ENCODE results near the gene GUCY1B1. TPM values are rescaled to one million over a fixed set of nuclear protein-coding genes. Genes with fewer than 3 reads are reported as not detected.

GUCY1B1 gene
- polyA plus RNA-seq, 3 donors = 77.1 to 80.9 (median 77.3) TPM

DNA sequence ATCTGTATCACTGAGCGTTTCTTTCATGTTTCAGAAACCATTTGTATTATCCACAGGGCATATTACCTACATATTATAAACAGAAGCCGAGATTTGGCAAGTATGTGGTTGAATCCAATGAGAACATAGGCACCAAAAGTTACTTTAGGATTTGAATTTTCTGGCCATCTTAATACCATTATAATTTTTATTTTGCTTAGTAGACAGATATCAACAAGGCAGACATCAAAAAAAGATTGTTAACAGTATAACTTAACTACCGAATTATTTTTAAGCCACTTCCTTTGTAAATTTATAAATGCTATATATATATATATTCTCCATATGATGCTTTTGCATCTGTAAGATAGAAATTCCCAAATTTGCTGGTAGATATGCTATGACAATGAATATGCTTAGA, 2.2 kb downstream of the GUCY1B1 start:
- DNase-seq (ENCODE audit: low read depth in 3 of 3, low spot score in 2 of 3) = no peak

DNA sequence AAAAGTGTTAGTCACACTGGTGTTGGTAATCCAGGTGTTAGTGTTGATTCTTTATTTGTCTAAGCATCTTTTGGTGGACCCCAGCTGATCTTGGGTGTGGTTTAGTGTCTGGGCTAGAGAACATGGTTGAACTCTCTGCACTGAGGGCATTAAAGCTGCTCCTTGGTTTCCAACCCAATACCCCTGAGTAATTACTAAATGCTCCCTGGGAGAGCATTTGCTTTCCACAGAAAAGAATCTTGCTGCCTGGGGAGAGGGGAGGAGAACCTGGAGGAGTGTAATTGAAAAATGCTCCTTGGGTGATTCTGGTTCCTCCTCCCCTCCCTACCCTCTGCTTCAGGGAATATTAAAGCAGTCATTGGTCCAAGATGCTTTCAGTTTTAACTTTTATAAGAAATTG, 3.1 kb downstream of the GUCY1B1 start:
- DNase-seq (ENCODE audit: low read depth in 3 of 3, low spot score in 2 of 3) = no peak

DNA sequence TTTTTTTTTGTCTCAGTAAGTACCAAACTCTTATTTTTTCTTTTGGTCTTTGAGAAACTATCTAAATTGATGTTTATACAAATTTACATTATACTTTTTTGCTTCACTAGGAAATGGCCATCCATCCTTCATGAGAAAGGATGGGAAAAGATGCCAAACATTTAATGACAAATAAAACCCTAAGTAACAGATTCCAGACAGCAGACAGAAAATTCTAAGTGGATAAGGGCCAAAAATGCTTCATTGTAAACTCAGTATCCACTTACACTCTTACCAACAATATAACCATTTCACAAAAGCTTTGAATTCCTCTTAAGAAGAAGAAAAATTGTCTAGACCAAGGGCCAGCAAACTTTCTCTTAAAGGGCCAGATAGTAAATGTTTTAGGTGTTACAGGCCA, 3.5 kb downstream of the GUCY1B1 start:
- DNase-seq (ENCODE audit: low read depth in 3 of 3, low spot score in 2 of 3) = no peak

DNA sequence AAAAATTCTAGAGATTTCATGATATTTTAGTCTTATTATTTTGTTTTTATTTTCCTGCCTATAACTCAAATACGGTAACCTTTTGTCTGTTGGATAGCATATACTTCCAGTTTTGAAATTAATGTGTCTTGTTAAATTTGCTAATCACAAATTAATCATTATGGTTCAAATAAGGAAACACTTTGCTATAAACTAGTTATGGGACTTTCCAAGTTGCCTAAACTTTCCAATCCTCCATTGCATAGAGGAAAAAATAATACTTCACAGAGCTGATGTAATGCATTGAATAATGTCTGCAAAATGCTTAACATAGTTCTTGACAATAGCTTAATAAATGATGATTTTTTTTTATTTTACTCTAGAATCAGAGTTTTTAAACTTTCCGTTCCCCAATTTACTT, 4.7 kb downstream of the GUCY1B1 start:
- no peak for DNase-seq (ENCODE audit: low read depth in 3 of 3, low spot score in 2 of 3)

DNA sequence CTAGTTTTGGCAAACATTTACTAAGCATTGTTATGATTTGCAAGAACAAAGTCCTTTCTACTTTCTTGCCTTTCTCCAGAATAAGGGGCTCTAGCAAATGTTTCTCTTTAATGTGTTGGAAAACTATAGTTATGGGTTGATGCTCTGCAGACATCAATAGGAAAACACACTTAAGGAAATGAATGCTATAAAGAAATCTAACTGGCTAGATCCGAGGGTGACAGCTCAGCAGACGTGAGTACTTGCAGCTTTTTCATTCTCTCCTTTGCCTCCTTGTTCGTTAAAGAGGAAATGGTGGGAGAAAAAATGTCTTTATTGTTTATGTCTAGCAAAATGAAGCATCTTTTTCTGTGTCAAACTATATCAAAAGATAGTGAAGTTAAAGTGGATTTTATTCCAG, 6.3 kb downstream of the GUCY1B1 start:
- no peak for DNase-seq (ENCODE audit: low read depth in 3 of 3, low spot score in 2 of 3)

DNA sequence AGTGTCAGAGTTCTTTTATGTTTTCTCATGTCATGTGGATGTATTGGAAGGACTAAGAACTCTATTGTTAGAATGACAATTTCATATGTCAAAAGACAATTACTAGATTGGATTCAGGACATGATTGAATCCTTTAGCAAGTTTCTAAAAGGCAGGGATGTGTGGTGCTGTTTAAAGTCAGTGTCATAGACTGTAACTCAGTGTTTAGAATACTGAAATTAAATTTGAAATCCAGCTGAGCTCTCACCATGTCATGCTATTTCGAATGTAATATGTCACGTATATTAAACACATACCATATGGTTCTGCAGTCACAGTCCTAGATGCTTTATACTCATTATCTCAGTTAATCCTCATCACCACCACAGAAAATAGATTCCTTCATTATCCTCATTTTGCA, 7.8 kb downstream of the GUCY1B1 start:
- DNase-seq (ENCODE audit: low read depth in 3 of 3, low spot score in 2 of 3) = no peak

DNA sequence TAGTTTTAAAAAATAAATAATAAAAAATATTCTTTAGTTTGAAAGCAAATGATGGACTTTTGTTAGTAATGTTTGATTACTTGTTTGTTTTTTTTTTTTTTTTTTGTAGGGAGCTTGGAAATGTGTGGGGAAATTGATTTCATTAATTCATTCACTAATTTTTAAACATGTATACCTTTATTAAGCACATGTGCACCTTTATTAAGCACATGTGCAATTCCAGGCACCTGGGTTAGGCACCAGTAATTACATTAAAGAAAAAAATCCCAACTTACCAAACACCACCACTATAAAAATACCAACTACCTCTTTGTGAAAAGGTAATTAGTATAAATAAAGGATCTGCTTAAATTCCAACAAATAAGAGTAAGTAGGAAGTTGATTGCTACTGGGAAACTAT, 9.5 kb downstream of the GUCY1B1 start:
- DNase-seq (ENCODE audit: low read depth in 3 of 3, low spot score in 2 of 3) = no peak

DNA sequence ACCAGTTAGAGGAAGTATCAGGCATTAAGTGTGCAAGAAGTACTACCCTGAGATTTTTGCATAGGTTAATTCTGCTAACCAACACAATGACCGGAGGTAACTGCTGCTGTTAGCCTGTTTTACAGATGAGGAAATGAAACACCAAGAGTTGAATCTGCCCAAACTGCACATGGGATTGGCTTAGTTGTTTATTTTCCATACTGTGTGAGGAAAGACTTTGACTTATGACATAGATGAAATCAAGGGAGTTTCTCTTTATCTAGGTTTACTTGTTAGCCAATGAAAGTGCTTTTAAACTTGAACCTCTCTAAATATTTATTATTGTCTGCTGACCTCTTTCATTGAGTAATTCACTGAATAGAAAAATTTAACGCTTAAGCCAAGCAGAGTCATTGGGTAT, 10.3 kb downstream of the GUCY1B1 start:
- DNase-seq (ENCODE audit: low read depth in 3 of 3, low spot score in 2 of 3) = no peak

DNA sequence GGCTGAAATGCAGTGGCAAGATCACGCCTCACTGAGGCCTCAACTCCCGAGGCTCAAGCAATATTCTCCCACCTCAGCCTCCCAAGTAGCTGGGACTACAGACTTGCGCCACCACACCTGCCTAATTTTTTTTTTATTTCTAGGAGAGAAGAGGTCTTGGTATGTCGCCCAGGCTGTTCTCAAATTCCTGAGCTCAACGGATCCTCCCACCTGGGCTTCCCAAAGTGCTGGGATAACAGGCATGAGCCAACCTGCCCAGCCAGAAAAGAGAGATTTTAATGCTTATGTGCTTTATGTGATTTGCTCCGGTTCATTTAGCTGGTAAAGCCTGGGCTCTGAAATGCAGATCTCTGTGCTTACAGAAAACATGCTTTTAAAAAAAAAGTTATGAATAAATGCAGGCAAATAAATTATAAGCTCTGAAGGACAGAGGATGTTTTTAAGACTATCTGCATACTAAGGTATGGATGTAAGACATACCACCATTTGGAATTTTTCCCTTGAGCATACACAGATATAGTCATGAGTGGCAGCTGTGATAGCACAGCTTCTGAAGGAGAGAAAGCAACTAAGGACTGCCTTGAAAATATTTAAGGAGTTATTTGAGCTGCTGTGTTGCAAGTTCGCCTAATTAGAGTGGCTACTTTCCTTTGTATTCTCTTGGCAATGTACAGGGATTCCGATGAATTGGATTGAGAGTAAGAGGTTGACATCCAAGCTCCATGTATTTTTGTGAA, 13.8 kb downstream of the GUCY1B1 start:
- no peak for DNase-seq (ENCODE audit: low read depth in 3 of 3, low spot score in 2 of 3)

DNA sequence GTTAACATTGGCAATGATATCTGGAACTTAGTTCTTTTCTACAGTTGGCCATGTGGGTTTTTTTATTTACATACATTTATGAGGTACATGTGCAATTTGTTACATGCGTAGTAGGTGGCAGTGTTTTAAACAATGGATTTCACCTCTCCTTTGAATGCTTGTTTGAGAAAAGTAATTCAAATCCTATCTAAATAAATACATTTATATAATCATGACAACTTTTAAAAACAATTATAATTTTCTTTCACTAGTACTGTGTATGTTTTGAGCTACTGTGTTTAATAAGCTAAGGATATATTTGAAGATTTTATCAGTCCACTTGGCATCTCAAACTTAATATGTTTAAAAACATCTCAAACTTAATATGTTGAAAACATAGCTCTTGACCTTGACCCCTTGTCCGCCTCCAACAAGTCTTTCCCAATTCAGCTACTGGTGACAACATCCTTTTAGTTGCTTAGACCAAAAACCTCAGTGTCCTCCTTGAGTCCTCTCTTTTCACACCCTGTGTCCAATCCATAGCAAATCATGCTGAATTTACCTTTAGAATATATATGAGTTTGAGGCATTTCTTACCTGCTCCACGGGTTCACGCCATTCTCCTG, 14.5 kb downstream of the GUCY1B1 start:
- no peak for DNase-seq (ENCODE audit: low read depth in 3 of 3, low spot score in 2 of 3)

DNA sequence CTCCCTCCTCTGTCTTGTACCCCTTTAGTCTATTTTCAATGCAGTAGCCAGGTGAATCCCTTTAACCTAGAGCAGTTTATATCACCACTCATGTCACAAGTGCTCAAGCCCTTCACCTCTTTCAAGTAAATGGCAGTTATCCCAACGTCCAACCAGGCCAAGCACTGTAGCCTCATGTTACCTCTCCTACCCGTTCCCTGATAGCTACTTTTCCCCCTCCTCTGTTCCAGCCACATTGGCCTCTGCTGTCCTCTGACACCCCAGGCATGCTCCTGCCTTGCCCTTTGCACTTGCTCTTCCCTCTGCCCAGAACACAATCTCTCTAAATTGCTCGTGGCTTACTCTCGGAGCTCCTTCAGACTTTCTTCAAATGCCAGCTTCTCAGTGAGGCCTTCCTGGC, 15.2 kb downstream of the GUCY1B1 start:
- no peak for DNase-seq (ENCODE audit: low read depth in 3 of 3, low spot score in 2 of 3)

DNA sequence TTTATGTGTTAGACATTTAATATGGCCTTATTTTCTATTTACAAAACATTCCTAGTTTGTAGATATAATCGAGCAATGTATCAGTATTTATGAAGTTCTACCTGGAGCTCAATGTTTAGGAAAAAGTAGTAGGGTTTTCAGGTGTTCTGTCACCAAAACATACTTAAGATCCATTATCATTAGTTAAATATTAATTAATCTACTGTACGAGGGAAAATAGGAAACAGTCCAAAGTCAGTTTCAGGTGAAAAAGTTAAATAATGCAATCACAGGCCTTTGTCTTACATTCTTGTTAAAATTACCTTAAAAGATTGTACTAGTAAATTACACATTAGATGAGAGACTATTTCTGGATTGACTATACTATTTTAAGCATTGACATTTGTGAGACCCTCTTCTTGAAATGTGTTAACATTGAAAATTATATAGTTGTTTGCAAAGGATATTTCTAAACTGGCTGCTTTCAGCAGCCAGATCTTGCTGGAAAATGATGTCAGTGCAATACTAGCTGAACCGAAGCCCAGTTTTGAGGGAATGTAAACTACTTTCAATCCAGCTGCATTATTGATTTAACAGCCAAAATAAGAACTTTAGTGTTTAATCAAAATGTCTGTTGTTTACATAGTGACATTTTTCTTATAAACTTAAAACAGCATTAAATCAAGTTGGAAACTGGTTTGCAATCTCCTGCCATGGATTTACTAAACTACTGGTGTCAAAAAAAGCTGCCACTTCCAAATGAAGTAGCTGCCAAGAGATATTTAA, 19.3 kb downstream of the GUCY1B1 start:
- no peak for DNase-seq (ENCODE audit: low read depth in 3 of 3, low spot score in 2 of 3)

DNA sequence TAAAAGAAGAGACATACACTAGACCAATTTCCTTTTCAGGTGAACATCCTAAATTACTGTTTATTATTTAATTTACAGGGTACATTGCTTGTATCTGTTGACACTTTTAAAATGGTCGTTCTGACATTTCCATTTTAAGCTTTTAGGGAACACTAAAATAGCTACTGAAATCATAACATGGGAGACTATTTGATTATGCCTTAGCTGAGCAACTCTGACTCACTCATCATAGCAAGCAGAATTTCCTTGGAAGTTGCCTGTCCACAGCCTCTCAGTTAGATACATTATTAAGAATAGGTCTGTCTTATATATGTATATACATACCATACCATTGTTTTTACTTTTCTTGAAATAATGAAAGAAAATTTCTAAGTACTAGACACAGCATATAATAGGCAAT, 22.0 kb downstream of the GUCY1B1 start:
- no peak for DNase-seq (ENCODE audit: low read depth in 3 of 3, low spot score in 2 of 3)

DNA sequence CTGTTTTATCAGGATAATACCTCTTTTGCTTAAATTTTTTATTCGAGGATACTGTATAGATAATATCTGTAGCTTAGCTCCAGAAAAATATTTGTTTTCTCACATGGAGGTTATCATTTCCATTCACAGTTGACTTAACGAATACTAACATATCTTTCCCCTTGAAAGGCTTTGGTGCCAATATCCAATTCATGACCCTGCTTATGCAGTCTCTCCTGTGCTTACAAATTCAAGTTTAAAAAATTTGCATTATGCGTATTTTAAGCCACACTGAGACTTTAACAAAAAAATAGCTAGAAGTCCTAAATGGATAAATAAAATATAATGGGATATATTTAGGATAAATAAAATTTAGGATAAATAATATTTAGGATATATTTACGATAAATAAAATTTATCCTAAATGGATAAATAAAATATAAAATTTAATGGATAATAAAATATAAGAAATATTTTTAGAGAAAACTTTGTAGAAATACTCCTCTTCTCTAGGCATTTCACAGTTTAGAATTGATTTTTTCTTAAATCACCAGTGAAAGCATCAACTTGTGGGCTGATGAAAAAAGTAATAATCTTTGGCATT, 22.5 kb downstream of the GUCY1B1 start:
- no peak for DNase-seq (ENCODE audit: low read depth in 3 of 3, low spot score in 2 of 3)

DNA sequence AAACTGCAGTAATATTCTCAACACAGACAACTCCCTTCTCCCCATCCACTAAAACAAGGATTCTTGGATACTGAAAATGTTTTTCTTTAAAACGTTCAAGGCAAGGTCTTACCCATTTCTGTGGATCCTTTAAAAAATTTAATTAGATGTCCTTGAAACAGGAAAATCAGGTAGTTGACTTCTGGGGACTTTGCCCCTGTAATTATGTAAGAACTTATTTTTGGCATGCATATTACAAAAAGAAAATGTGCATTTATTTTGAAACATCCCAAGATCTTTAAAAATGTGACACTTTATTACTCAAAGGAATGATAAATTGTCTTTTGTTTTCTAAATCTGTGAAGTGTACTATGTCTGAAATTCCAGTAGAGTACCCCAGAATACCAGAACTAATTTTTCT, 25.8 kb downstream of the GUCY1B1 start:
- DNase-seq (ENCODE audit: low read depth in 3 of 3, low spot score in 2 of 3) = no peak

DNA sequence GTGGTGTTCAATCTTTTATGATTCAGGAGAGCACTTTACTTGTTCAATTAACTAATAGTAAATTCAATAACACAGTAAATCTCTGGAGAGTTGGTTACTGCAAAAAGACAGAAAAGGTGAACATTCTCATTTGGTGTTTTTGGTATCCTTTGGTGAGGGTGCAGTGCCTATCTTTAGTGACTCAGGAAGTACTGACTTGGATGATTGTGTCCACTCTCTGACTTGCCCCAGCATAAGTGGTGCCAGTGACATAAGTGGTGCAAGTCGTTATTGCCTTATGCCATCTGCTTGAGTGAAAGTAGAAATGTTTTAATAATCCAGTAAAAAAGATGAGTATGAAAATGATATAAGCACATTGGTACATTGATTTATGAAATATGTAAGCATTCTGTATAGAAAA, 27.0 kb downstream of the GUCY1B1 start:
- no peak for DNase-seq (ENCODE audit: low read depth in 3 of 3, low spot score in 2 of 3)

DNA sequence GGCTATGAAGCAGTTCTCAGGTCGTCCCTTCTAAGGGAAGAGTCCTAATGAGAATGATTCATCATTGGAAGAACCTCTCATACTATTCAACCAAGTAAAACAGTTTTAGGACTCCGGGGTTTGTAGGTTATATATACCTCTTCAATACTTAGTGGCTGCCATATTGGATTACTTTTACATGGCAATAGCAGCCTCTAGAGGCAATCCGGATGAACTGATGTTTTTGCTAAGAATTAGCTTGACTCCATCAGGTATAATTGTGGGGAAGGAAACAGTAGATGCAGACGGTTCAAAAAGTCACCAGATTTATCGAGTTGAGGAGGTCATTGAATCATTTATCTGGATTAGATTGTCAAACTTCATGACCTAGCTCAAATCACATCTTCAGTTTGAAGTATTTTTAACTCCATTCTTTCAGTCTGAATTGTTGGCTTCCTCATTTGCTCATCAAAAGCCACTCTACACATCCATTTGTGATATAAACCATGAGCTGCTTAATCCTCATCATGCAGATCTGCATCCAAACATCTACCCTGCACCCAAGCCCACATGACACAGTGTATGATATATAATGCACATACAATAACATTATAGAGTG, 28.4 kb downstream of the GUCY1B1 start:
- no peak for DNase-seq (ENCODE audit: low read depth in 3 of 3, low spot score in 2 of 3)

DNA sequence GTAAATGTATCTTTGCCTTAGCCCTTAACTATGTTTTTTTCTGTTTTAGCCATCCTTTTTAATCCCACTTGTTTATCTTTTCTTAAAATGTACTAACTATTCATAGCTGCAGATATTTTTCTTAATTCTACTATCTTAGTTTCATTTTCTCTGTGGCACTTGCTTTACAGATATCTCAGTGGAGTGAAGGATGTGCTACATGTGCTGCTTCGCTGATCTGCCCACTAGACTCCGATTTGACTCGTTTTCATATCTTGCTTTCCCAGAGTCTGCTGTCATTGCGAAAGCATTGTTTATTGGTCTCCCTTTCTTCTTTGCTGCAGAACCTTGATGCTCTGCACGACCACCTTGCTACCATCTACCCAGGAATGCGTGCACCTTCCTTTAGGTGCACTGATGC, 30.6 kb downstream of the GUCY1B1 start:
- no peak for DNase-seq (ENCODE audit: low read depth in 3 of 3, low spot score in 2 of 3)

DNA sequence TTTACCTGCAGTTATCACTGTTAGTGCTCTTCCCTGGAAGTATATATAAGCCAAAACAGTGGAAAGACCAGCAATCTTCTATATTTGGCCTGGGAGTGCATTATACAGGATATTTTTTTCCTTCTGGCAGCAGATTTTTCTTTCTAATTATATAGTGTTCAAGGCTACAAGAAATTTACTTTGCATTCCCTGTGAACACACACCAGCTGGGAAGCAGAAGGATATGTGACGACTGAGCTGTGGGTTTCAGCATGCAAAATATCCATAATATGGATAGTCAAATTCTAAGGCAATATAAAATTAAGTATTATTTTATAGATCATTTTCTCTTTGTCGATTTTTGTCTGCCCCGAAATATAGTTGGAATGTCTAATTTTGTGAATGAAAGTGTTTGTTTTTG, 31.2 kb downstream of the GUCY1B1 start:
- DNase-seq (ENCODE audit: low read depth in 3 of 3, low spot score in 2 of 3) = no peak

DNA sequence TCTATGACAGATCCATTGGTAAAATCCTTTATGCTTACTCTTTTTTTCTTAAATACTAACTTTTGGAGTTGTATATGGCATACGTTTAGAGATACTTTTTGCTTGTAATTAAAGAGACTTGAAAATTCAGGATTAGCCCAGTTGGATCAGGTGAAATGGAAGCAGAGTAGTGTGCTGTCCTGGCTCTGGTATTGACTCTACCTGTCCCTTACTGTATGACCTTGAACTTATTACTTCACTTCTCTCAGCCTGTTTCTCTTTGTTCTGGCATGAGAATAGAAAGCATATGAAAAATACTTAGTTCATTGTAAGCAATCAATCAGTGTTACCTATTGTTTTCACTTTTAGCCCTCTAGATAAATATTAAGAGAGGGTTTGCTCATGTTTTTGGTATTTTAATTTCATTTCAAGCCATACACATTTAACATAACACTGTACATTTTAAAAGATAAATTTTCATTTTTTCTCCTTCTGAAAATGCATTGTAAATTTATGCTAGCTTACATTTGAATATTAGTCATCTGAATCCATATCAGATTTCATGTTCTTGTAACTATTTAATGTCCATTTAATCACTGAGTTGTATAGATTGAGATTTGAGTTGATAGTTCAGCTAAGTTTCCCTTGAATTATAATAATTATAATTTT, 35.9 kb downstream of the GUCY1B1 start:
- DNase-seq (ENCODE audit: low read depth in 3 of 3, low spot score in 2 of 3) = no peak

DNA sequence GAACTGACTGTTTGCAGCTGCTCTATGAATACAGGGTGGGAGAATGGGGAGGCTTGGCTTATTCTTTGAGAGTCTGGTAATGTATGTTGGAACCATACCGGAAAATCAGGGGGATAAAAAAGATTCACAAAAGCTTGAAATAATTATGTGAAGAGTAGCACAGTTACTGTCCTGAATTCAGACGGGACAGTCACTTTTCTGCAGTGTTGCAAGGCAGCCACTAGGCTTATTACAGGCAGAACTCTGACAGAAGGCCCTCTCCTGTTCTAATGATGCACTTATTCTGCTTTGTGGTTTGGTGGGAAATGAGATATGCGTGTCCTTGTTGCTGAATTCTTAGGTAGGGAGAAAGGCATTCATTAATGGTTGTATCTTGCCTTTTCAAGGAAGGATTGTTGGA, 37.2 kb downstream of the GUCY1B1 start:
- no peak for DNase-seq (ENCODE audit: low read depth in 3 of 3, low spot score in 2 of 3)

Data from right renal cortex interstitium (tissue), 3 donors.